Heart left ventricle (tissue), 16 donors: Measurements from ENCODE around the gene SETD3. TPM values are rescaled to one million over a fixed set of nuclear protein-coding genes. Genes with fewer than 3 reads are reported as not detected.

Source experiments
- ATAC-seq, 4 donors: fragments of 200-7000 bp; cut with Tn5 transposase; one replicate each; pipeline ENCODE4 v1.9.1; 2020 to 2022; ENCODE audit warnings: moderate library complexity in 4 of 4, mild to moderate bottlenecking in 3 of 4, moderate number of reproducible peaks in 1 of 4
- DNase-seq, 5 donors: peaks; one replicate each; pipeline ENCODE4 v3.0.0-alpha.2; 2020
- H3K27ac ChIP-seq, 12 donors: fragments of 200-600 bp; sonication (generic) in 4 of 12; one replicate each; pipeline versions ENCODE4 v1.5.0 to v1.8.0; 2016 to 2022; ENCODE audit warnings: mild to moderate bottlenecking in 2 of 12
- H3K27me3 ChIP-seq, 9 donors: fragments of 200-600 bp; sonication (generic) in 2 of 9; one replicate each; pipeline versions ENCODE4 v1.5.1 to v1.8.0; 2016 to 2022; ENCODE audit warnings: mild to moderate bottlenecking in 3 of 9
- H3K36me3 ChIP-seq, 9 donors: fragments of 200-600 bp; sonication (generic) in 2 of 9; one replicate each; pipeline versions ENCODE4 v1.5.0 to v1.8.0; 2018 to 2022; ENCODE audit warnings: mild to moderate bottlenecking in 2 of 9
- H3K4me1 ChIP-seq, 12 donors: fragments of 200-600 bp; sonication (generic) in 4 of 12; one replicate each; pipeline versions ENCODE4 v1.5.0 to v1.8.0; 2016 to 2022; ENCODE audit warnings: mild to moderate bottlenecking in 3 of 12
- H3K4me3 ChIP-seq, 12 donors: fragments of 200-600 bp; sonication (generic) in 4 of 12; one replicate each; pipeline versions ENCODE4 v1.5.0 to v1.8.0; 2017 to 2022; ENCODE audit warnings: mild to moderate bottlenecking in 9 of 12, moderate library complexity in 4 of 12
- H3K9me3 ChIP-seq, 12 donors: fragments of 200-600 bp; sonication (generic) in 4 of 12; one replicate each; pipeline versions ENCODE4 v1.5.0 to v1.8.0; 2016 to 2022; ENCODE audit warnings: mild to moderate bottlenecking in 1 of 12
- CTCF ChIP-seq, 12 donors: fragments of 200-600 bp; sonication (generic) in 4 of 12; IDR thresholded peaks; one replicate each; pipeline versions ENCODE4 v1.5.0 to v1.8.0; 2018 to 2022; ENCODE audit warnings: antibody characterized with exemption in 12 of 12, mild to moderate bottlenecking in 5 of 12
- POLR2A ChIP-seq, 2 donors: fragments of 450-650 bp; IDR thresholded peaks; one replicate each; pipeline ENCODE4 v1.6.1; 2017; ENCODE audit warnings: antibody characterized with exemption in 2 of 2, mild to moderate bottlenecking in 2 of 2, moderate library complexity in 2 of 2
- whole genome bisulfite sequencing, 4 donors: extraction: QIAGEN DNeasy Blood & Tissue Kit in 2 of 4; methylation state at CpG; one replicate each; pipeline versions ENCODE4 v1.1.5 to v1.1.7; 2013 to 2018; 5-methylcytosine and 5-hydroxymethylcytosine counted together
- intact Hi-C, 10 donors: fragments of 100-400 bp; cut with DNase I; formaldehyde crosslinking; loops; one replicate each; pipeline versions ENCODE4 v1.11.1 to v1.14.2; 2022
- polyA plus RNA-seq, 2 donors: library from polyadenylated mRNA; stranded (reverse); fragments of 200-250 nt; gene quantifications; one replicate each; pipeline ENCODE4 v1.2.3, GENCODE V29; 2013
- total RNA-seq, 9 donors: library from RNA; depleted of rRNA in 2 of 9; stranded (reverse); fragments of >200 nt in 2 of 9; fragmentation: NEBNext Ultra II Directional in 3 of 9; extraction: Animal tissue kit (Norgen Biotek cat#: 25700) in 3 of 9; gene quantifications; one replicate each; pipeline versions ENCODE4 v1.1.0 to v1.2.4, GENCODE V29; 2016 to 2023
- donor health status: ischemic (EF 13 %, LVEDD 7.1; RV severe dilation, severe dysfunction).
- donor health status: healthy with polysubstance abuse.
- donor health status: DM: no; HTN: yes; CAD: no.
- donor health status: DM: no; HTN: no; CAD: no.
- donor health status: ischemic (EF 25% LVEDD 6.9; RV normal size, moderate dysfunction).
- donor health status: ischemic (EF 25% LVEDD 5.7; RV mildly dilated, moderate dysfunction).
- donor health status: healthy.
- donor health status: DM: yes; HTN: yes; CAD: no.
- donor health status: ischemic (EF 35%, LVEDD 5.7; RV mildly dilated, moderate dysfunction).
- donor health status: nonischemic (EF 11% LVEDD 7.7; RV severe dilation, severe dysfunction).
- donor health status: DM: yes; HTN: yes; CAD: no.
- donor health status: PGD.
- donor health status: ischemic (EF 29% LVEDD 5.4; RV normal size, mild dysfunction).
- donor health status: nonischemic (EF 23%, LVEDD 6.1; RV moderate dilation, normal function).

SETD3 gene
- total and polyA plus RNA-seq, 11 donors: 49.7 to 130 (median 92.6) TPM

GRCh38 chr14:99452968-99453367 is 27.7 kb downstream of the SETD3 start:
- 77 to 85% (median 84%) methylated on average over 4 of the region's 4 CpGs for WGBS, 4 donors
- ATAC-seq: no peak
- H3K4me1 ChIP-seq: peaks cover 0 to 8% (median 0%) of the 10 kb centered on the region in 12 donors
- no peak overlapping the region for H3K4me3 ChIP-seq
- intact Hi-C loops: no loop called here
- H3K27me3 ChIP-seq: no peaks in the 10 kb centered on the region
- H3K36me3 ChIP-seq: peaks cover 0 to 99% (median 96%) of the 10 kb centered on the region in 9 donors
- no peak for TF ChIP-seq POLR2A (IDR thresholded peaks at IDR 0.05)
- no peak for TF ChIP-seq CTCF (IDR thresholded peaks at IDR 0.05)
- no peak overlapping the region for H3K27ac ChIP-seq
- DNase-seq: no peak
- H3K9me3 ChIP-seq: no peaks in the 10 kb centered on the region

- Histone ChIP-seq H3K9me3 (no peaks in the 10 kb centered on the region), H3K4me3 (no peak overlapping the region), H3K4me1 (peaks cover 0 to 9% (median 0%) of the 10 kb centered on the region in 12 donors), H3K27ac (no peak overlapping the region), H3K36me3 (peaks cover 0 to 99% (median 96%) of the 10 kb centered on the region in 9 donors), H3K27me3 (no peaks in the 10 kb centered on the region)
- WGBS, 4 donors: 88 to 96% (median 93%) methylated on average over 5 of the region's 5 CpGs
- ATAC-seq (no peak), DNase-seq (no peak)
- intact Hi-C loops: no loop called here
- TF ChIP-seq POLR2A (IDR thresholded peaks at IDR 0.05): no peak
- TF ChIP-seq CTCF (IDR thresholded peaks at IDR 0.05): no peak
Measured at GRCh38 chr14:99451234-99451633, 29.4 kb downstream of the SETD3 start.

- H3K27me3 ChIP-seq: no peaks in the 10 kb centered on the region
- TF ChIP-seq POLR2A (IDR thresholded peaks at IDR 0.05) (no peak), CTCF (IDR thresholded peaks at IDR 0.05) (no peak)
- H3K36me3 ChIP-seq: peaks cover 0 to 99% (median 92%) of the 10 kb centered on the region in 9 donors
- H3K9me3 ChIP-seq: no peaks in the 10 kb centered on the region
- H3K4me3 ChIP-seq: no peak overlapping the region
- no peak for ATAC-seq
- peaks cover 0 to 9% (median 0%) of the 10 kb centered on the region in 12 donors for H3K4me1 ChIP-seq
- DNase-seq: no peak
- no peak overlapping the region for H3K27ac ChIP-seq
- intact Hi-C loops: no loop called here
- WGBS, 4 donors: 71 to 83% (median 79%) methylated on average over 3 of the region's 3 CpGs
Measured at GRCh38 chr14:99450266-99450665, 30.4 kb downstream of the SETD3 start.

- intact Hi-C loops: no loop called here
- TF ChIP-seq CTCF (IDR thresholded peaks at IDR 0.05) (no peak), POLR2A (IDR thresholded peaks at IDR 0.05) (no peak)
- ATAC-seq: no peak
Measured at GRCh38 chr14:99447739-99448138, 32.9 kb downstream of the SETD3 start.

More at GRCh38 chr14:99447739-99448138, 32.9 kb downstream of the SETD3 start:
- Histone ChIP-seq H3K9me3 (no peaks in the 10 kb centered on the region), H3K4me1 (peaks cover 0 to 9% (median 0%) of the 10 kb centered on the region in 12 donors), H3K4me3 (no peak overlapping the region), H3K27me3 (no peaks in the 10 kb centered on the region), H3K27ac (no peak overlapping the region), H3K36me3 (peaks cover 0 to 97% (median 80%) of the 10 kb centered on the region in 9 donors)
- DNase-seq: no peak
- WGBS, 4 donors: 80 to 89% (median 86%) methylated on average over 4 of the region's 4 CpGs
